A549 (cell line): Measurements from ENCODE around the gene MAP3K4. TPM values are rescaled to one million over a fixed set of nuclear protein-coding genes. Genes with fewer than 3 reads are reported as not detected.

Experiments
- ATAC-seq, 2 experiments: fragments of 200-7000 bp in 1 of 2; fragments of >200 bp in 1 of 2; cut with Nextera tagmentation in 1 of 2; cut with Tn5 transposase in 1 of 2; 3 replicates each; pipeline versions ENCODE4 v1.8.0 to v1.9.1; 2018 to 2020; ENCODE audit warnings: mild to moderate bottlenecking in 1 of 2, moderate library complexity in 1 of 2
- CTCF ChIA-PET: fragments of 300-600 bp; sonication (Branson Sonifier 250); formaldehyde crosslinking; extraction: SDS; loops from one replicate; lab custom pipeline; 2021; ENCODE audit warnings: antibody characterized with exemption, inconsistent platforms; lab: Yijun Ruan, JAX
- POLR2A ChIA-PET: fragments of 350-600 bp; formaldehyde crosslinking; extraction: SDS; loops from one replicate; lab custom pipeline; 2021; ENCODE audit warnings: antibody characterized with exemption, inconsistent platforms; lab: Yijun Ruan, JAX
- DNase-seq, 2 experiments: peaks; one replicate each; pipeline versions ENCODE4 v3.0.0 to v3.0.0-alpha.2; 2011 to 2016; ENCODE audit warnings: low read depth in 1 of 2, low spot score in 1 of 2
- FAIRE-seq: peaks from 2 replicates; lab custom pipeline; 2011; peaks lifted over from hg19 to GRCh38; lab: Jason Lieb, UNC
- H3K27ac ChIP-seq, 2 experiments: fragments of >200 bp; sonication (Bioruptor Twin); formaldehyde crosslinking; 3 replicates each; pipeline ENCODE4 v1.5.1; 2016 to 2017
- H3K4me1 ChIP-seq: fragments of >200 bp; sonication (Bioruptor Twin); formaldehyde crosslinking; 3 replicates; pipeline ENCODE4 v1.6.1; 2016
- H3K4me2 ChIP-seq: fragments of >200 bp; sonication (Bioruptor Twin); formaldehyde crosslinking; 3 replicates; pipeline ENCODE4 v1.6.1; 2016
- H3K4me3 ChIP-seq: fragments of >200 bp; sonication (Bioruptor Twin); formaldehyde crosslinking; 3 replicates; pipeline ENCODE4 v1.5.1; 2016
- H3K9me3 ChIP-seq: fragments of >200 bp; sonication (Bioruptor Twin); formaldehyde crosslinking; 3 replicates; pipeline ENCODE4 v1.6.1; 2016
- BCL3 ChIP-seq: fragments of >200 bp; sonication (Bioruptor Twin); formaldehyde crosslinking; IDR thresholded peaks from 3 replicates; pipeline ENCODE4 v1.6.1; 2016
- E2F6 ChIP-seq: IDR thresholded peaks from 2 replicates; pipeline ENCODE4 v1.6.1; 2012; ENCODE audit warnings: low read depth, borderline replicate concordance
- FOSL2 ChIP-seq, 2 experiments: fragments of 450-650 bp in 1 of 2; fragments of >200 bp in 1 of 2; sonication (Bioruptor Twin) in 1 of 2; formaldehyde crosslinking; IDR thresholded peaks; 2 replicates each; pipeline versions ENCODE4 v1.5.0 to v1.6.1; 2016 to 2020; ENCODE audit warnings: mild to moderate bottlenecking in 1 of 2, moderate library complexity in 1 of 2
- FOXS1 ChIP-seq: fragments of 250-450 bp; sonication (Bioruptor Pico); IDR thresholded peaks from 2 replicates; pipeline ENCODE4 v1.5.0; 2020; ENCODE audit warnings: mild to moderate bottlenecking, moderate library complexity
- GATA3 ChIP-seq: IDR thresholded peaks from 2 replicates; pipeline ENCODE4 v1.6.1; 2012; ENCODE audit warnings: borderline replicate concordance
- HMGXB4 ChIP-seq: fragments of 250-450 bp; sonication (Bioruptor Pico); IDR thresholded peaks from 2 replicates; pipeline ENCODE4 v1.5.0; 2021; ENCODE audit warnings: mild to moderate bottlenecking, moderate library complexity, borderline replicate concordance
- JUNB ChIP-seq: fragments of >200 bp; sonication (Bioruptor Twin); formaldehyde crosslinking; IDR thresholded peaks from 2 replicates; pipeline ENCODE4 v1.6.1; 2016
- KDM5A ChIP-seq: fragments of 200-600 bp; sonication (generic); IDR thresholded peaks from 2 replicates; pipeline ENCODE4 v1.6.1; 2016; ENCODE audit warnings: antibody characterized with exemption, mild to moderate bottlenecking
- MYC ChIP-seq: IDR thresholded peaks from 2 replicates; pipeline ENCODE4 v1.6.1; 2012; ENCODE audit warnings: mild to moderate bottlenecking, inconsistent platforms, low read length, improper control_type of control experiment, borderline replicate concordance
- PBX3 ChIP-seq: IDR thresholded peaks from 2 replicates; pipeline ENCODE4 v1.6.1; 2012
- POLR2A ChIP-seq: IDR thresholded peaks from 2 replicates; pipeline ENCODE4 v1.6.1; 2012; ENCODE audit warnings: mild to moderate bottlenecking, low read length
- POLR2AphosphoS2 ChIP-seq: conservative IDR thresholded peaks from 2 replicates; pipeline ENCODE4 v1.6.1; 2012; ENCODE audit warnings: low read length, improper control_type of control experiment, inconsistent platforms
- RAD21 ChIP-seq, 2 experiments: fragments of >200 bp in 1 of 2; sonication (Bioruptor Twin) in 1 of 2; formaldehyde crosslinking in 1 of 2; IDR thresholded peaks in 1 of 2; conservative IDR thresholded peaks in 1 of 2; 2 replicates in 1 of 2; 3 replicates in 1 of 2; pipeline ENCODE4 v1.6.1; 2012 to 2018; ENCODE audit warnings: inconsistent platforms in 1 of 2
- RARB ChIP-seq: fragments of 250-450 bp; sonication (Bioruptor Pico); IDR thresholded peaks from 2 replicates; pipeline ENCODE4 v1.8.0; 2021; ENCODE audit warnings: mild to moderate bottlenecking, moderate library complexity
- SMC3 ChIP-seq: fragments of >200 bp; sonication (Bioruptor Twin); formaldehyde crosslinking; IDR thresholded peaks from 3 replicates; pipeline ENCODE4 v1.6.1; 2018; ENCODE audit warnings: inconsistent platforms
- TP53 ChIP-seq: fragments of 250-450 bp; sonication (Bioruptor Pico); IDR thresholded peaks from 2 replicates; pipeline ENCODE4 v1.5.0; 2021; ENCODE audit warnings: mild to moderate bottlenecking, moderate library complexity
- ZC3H11A ChIP-seq: fragments of 450-650 bp; IDR thresholded peaks from 2 replicates; pipeline ENCODE4 v1.6.1; 2014; ENCODE audit warnings: antibody characterized with exemption, mild to moderate bottlenecking
- ZNF302 ChIP-seq: fragments of 250-450 bp; sonication (Bioruptor Pico); IDR thresholded peaks from 2 replicates; pipeline ENCODE4 v1.9.0; 2021; ENCODE audit warnings: inconsistent platforms, mild to moderate bottlenecking, moderate library complexity
- WGBS: methylation state at CpG from one replicate; pipeline ENCODE4 v1.1.6; 2017; ENCODE audit errors: missing lambda C conversion rate; 5-methylcytosine and 5-hydroxymethylcytosine counted together
- polyA plus RNA-seq, 4 experiments: library from polyadenylated mRNA; depleted of rRNA in 3 of 4; stranded (reverse); fragments of >200 nt; fragmentation: RNase III in 1 of 4; extraction: RNeasy Plus Mini Kit Qiagen cat#74134 plus additional on column Dnase treatment in 1 of 4; gene quantifications; 2 replicates in 3 of 4; 3 replicates in 1 of 4; pipeline ENCODE4 v1.2.3, GENCODE V29; 2011 to 2017
- TF ChIP-seq, protein P1 (sequence below): fragments of 450-650 bp; IDR thresholded peaks from 2 replicates; pipeline ENCODE4 v1.6.1; 2014; ENCODE audit warnings: antibody characterized with exemption

The MAP3K4 gene
- polyA plus RNA-seq, 2 of the 4 experiments (the other 2 are of a cell fraction), result 7.3 to 13.4 TPM

- POLR2A ChIA-PET, result no interaction called here
- Histone ChIP-seq H3K4me2 (no peak overlapping the region), H3K27ac (no peak overlapping the region), H3K9me3 (no peaks in the 10 kb centered on the region), H3K4me3 (no peak overlapping the region), H3K4me1 (no peaks in the 10 kb centered on the region)
- 0 out of 6 replicates have a peak, but pooled peaks of 1 of the 2 experiments have one; percentile 37 for ATAC-seq
- no peak for FAIRE-seq
- WGBS, result 91% methylated on average over 5 of the region's 7 CpGs
- CTCF ChIA-PET, result interaction anchor here (0.7 to 2.3 kb wide), 6 partner anchors 10 to 271 kb away, joined by 3 to 16 read pairs (median 6); no protein-coding TSS in a partner anchor
- no peak for DNase-seq
- TF ChIP-seq, protein P1, sequence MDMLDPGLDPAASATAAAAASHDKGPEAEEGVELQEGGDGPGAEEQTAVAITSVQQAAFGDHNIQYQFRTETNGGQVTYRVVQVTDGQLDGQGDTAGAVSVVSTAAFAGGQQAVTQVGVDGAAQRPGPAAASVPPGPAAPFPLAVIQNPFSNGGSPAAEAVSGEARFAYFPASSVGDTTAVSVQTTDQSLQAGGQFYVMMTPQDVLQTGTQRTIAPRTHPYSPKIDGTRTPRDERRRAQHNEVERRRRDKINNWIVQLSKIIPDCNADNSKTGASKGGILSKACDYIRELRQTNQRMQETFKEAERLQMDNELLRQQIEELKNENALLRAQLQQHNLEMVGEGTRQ, result no peak
- TF ChIP-seq PBX3 (no peak), RAD21 (conservative IDR thresholded peaks at IDR 0.05 in 1 of 2, IDR thresholded peaks at IDR 0.05 in 1 of 2) (0 out of 5 replicates have a peak, but pooled peaks have one; percentile 10 to 20)
Measured at GRCh38 chr6:161101517-161101916, 109.9 kb downstream of the MAP3K4 start.

GRCh38 chr6:161103475-161103874 is 111.9 kb downstream of the MAP3K4 start:
- ChIA-PET POLR2A (no interaction called here), CTCF (no interaction called here)
- 84% methylated on average over 4 of the region's 4 CpGs for WGBS
- H3K4me3 ChIP-seq, result no peak overlapping the region
- no peak for TF ChIP-seq PBX3
- TF ChIP-seq, protein P1, result no peak
- no peak for TF ChIP-seq KDM5A
- no peak for TF ChIP-seq ZNF302 (CRISPR knock-in tag)
- TF ChIP-seq FOXS1 (CRISPR knock-in tag), result no peak
- TF ChIP-seq MYC, result no peak
- no peak for TF ChIP-seq GATA3
- no peak for TF ChIP-seq POLR2A
- TF ChIP-seq E2F6, result no peak
- TF ChIP-seq BCL3, result no peak
- TF ChIP-seq JUNB, result no peak
- no peak for TF ChIP-seq POLR2AphosphoS2
- no peak for TF ChIP-seq ZC3H11A
- no peak for TF ChIP-seq FOSL2 (IDR thresholded peaks at IDR 0.05)
- TF ChIP-seq FOSL2 (CRISPR knock-in tag; IDR thresholded peaks at IDR 0.05), result no peak
- TF ChIP-seq HMGXB4 (CRISPR knock-in tag), result no peak
- TF ChIP-seq RARB (CRISPR knock-in tag), result no peak
- TF ChIP-seq TP53 (CRISPR knock-in tag), result no peak
- no peak for TF ChIP-seq SMC3
- no peak overlapping the region for H3K4me2 ChIP-seq
- FAIRE-seq (no peak), DNase-seq (no peak), ATAC-seq (no peak)
- no peaks in the 10 kb centered on the region for H3K4me1 ChIP-seq
- no peak overlapping the region for H3K27ac ChIP-seq
- H3K9me3 ChIP-seq, result no peaks in the 10 kb centered on the region
